HG02970 (cell line): Measurements from ENCODE around the gene TJP1.
"Not testable (repeated sequence)": the region's sequence is repeated elsewhere in the genome, so short reads cannot be mapped to it uniquely, and the experiment has no call there.

Experiments
- ATAC-seq: cut with Tn5 transposase; IDR thresholded peaks from one replicate; pipeline ENCODE4 v1.9.1; 2021; ENCODE audit warnings: mild to moderate bottlenecking, moderate library complexity, moderate number of reproducible peaks; ENCODE audit not compliant: unreplicated experiment, low FRiP score

The TJP1 gene

DNA sequence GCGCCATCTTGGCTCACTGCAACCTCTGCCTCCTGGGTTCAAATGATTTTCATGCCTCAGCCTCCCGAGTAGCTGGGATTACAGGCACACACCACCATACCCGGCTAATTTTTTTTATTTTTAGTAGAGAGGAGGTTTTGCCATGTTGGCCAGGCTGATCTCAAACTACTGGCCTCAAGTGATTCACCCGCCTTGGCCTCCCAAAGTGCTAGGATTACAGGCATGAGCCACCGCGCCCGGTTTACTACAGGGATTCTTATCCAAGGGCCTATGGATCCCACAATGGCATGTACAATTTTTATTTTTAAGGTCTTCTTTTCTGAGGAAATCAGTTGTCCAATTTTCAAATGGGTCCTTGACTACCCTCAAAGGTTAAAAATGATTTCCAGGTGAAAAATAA lies 150.2 kb downstream of the TJP1 start:
- not testable (repeated sequence) for ATAC-seq

DNA sequence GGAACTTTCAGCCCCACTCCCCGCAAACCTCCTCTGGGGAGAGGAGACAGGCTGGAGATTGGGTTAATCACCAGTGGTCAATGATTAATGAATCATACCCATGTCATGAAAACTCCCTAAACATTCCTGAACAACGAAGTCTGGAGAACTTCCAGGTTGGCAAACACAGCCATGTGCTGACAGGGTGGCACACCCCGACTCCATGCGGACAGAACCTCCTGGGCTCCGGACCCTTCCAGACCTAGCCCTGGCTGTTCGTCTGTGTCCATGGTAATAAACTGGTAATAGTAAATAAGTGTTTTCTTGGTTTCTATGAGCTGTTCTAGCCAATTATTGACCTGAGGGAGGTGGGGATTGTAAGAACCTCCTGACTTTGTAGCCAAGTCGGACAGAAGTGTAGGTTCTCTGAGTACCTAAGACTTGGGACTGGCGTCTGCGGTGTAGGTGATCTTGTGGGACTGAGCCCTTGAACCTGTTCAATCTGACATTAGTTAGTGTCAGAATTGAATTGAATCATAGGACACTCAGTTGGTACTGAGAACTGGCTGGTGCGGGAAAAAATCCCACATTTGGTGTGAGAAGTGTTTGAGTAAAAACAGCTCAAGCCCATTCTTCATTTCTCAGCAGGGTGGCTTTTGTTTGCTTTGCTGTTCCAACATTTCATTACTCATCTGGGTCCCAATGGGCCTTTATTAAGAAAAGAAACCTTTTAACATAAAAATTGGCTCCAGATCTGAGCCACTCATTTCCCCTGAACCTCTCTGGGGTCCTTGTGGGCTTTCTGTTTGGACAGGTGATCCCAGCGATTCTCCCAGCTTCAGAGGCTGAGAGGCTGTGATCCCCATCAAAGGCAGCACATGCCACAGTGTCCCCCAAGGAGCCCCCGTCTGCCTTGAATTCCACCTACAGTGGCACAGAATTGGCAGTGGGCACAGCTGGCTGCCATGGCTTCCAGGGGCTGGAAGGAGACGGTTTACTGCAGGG lies 151.0 kb downstream of the TJP1 start:
- ATAC-seq = no peak

DNA sequence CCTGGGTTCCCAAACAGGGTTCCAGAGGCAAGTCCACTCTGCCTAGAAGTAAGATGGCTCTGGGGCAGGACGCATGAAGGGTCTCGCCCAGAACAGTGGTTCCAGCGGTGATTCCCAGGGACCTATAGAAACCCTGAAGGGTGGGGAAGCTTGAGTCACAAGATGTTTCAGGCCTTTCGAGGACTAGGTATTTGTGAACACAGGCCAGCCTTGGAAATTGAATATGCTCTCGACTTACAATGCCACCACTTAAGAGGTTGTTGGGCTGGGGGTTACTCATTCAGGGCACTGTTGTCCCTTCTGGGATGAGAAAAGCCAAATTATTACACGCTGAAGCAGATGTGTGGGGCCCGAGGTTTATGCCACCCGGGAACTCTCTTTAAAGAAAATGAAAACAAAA lies 152.0 kb downstream of the TJP1 start:
- ATAC-seq = no peak

DNA sequence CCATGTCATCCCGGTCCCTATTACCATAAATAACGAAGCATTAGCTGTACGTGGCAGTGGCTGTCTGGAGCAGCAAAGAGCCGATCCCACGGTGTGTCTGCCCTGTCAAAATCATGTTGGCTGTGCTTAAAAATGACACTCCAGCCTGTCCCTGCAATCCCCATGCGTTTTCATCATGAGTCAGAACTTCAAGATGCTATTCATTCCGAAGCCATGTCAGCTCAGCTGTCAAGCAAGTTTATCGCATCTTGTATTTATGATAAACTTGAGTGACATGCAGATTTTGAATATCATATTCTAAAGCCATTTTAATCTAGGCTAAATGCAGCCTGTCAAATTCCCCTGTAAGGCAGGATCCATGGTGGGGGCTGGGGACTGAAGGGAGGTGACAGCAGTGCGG lies 152.4 kb downstream of the TJP1 start:
- ATAC-seq = no peak

DNA sequence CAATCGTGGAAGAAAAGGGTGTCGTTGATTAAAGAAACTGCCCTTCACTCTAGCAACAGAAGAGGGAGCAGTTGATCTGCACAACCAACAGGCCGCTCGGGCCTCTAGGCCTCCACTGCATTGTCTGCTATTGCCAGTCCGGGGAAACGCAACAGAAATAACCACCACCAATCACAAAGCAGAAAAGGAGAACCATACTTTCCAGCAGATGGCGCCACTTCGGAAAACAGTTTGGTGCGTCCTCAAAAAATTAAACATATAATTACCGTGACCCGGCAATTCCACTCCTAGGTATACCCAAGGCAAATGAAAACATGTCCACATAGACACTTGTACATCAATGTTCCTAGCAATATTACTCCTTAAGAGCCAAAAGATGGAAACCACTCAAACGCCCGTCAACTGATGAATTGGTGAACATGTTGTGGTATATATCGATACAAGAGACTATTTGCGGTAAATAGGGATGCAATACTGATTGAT lies 154.1 kb downstream of the TJP1 start:
- ATAC-seq = no peak

DNA sequence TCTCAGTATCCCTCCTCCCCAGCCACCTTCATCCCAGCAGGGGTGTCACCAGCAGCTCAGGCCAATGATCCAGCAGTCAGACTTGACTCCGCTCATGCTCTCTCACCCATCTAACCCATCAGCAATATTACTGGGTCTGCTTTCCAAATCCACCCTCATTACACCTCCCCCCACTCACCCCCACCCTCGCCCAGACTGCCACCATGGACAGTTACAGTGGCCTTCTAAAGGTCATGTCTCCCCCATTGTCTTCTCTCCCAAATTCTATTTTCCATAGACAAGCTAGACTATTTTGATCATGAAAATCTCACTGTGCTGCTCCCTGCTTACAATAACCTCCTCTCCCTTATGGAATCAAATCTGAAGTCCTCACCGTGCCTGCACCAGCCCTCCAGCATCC lies 156.0 kb downstream of the TJP1 start:
- no peak for ATAC-seq

DNA sequence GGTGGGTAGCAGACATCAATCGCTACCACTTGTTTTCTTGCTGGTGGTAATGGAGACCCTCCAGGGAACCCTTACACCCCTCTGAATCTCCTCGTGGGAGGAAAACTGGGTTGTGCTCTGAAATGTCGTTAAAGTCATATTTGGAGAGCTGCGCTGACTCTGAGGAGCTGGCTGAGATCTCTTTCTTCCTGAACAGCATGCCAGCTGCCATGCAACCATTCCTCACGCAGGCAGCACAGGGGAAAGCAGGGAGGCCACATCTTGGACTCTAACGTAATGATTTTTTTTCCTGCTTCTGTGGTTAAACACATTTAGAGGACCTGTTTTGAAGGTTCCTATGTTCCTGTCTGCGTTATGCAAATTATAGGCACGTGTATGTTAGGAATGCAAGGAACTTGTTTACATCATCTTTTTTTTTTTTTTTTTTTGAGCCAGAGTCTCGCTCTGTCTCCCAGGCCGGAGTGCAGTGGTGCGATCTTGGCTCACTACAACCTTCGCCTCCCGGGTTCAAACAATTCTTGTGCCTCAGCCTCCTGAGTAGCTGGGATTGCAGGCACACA lies 156.7 kb downstream of the TJP1 start:
- no peak for ATAC-seq

DNA sequence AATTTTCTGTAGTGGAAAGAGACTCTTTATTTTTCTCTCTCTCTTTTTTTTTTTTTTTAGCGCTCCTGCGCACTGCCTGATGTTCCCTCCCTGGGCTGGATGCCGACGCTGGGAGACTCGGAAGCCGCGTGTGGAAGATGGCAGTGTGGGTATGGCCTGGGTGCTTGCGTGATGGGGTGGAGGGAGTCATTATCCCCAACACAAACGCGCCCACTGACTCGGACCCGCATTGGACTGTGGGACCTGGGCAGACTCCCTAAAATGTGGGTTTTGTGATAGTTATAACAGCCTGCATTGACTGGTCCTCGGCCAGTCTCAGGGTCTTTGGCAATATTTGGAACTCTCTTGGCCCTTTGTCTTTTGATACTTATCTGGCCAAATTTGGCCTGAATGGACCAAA lies 157.9 kb downstream of the TJP1 start:
- no peak for ATAC-seq

DNA sequence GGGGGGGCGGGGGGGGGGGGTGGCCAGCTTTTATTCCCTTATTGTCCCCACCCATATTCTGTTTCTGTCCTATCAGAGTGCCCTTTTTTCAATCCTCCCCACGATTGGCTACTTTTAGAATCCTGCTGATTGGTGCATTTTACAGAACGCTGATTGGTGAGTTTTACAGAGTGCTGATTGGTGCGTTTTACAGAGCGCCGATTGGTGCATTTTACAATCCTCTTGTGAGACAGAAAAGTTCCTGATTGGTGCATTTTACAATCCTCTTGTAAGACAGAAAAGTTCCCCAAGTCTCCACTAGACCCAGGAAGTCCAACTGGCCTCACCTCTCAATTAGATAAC lies 164.8 kb downstream of the TJP1 start:
- ATAC-seq = not testable (repeated sequence)

DNA sequence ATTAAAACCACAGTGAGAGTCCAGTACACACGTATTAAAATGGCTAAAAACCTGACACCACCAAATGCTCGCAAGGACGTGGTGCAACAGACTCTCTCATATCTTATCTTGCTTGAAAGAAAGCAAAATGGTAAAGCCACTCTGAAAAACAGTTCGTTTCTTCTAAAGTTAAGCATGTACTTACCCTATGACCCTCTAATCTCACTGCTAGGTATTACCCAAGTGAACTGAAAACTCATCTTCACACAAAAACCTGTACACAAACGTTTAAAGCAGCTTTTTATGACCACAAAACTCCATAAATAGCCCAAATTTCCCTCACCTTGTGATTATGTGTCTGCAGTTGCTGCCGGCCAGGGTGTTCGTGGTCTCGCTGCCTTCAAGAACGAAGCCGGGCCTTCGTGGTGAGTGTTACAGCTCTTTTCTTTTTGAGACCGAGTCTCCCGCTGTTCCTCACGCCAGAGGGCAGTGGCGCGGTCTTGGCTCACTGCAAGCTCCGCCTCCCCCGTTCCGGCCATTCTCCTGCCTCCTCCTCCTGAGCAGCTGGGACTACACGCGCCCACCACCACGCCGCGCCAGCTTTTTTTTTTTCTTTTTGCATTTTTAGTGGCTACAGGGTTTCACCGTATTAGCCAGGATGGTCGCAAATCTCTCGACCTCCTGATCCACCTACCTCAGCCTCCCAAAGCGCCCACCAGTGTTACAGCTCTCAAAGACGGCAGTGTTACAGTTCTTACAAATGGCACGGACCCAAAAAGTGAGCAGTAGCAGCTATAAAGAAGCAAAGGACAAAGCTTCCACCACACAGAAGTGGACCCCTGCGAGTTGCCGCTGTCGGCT lies 165.4 kb downstream of the TJP1 start:
- ATAC-seq = no peak

DNA sequence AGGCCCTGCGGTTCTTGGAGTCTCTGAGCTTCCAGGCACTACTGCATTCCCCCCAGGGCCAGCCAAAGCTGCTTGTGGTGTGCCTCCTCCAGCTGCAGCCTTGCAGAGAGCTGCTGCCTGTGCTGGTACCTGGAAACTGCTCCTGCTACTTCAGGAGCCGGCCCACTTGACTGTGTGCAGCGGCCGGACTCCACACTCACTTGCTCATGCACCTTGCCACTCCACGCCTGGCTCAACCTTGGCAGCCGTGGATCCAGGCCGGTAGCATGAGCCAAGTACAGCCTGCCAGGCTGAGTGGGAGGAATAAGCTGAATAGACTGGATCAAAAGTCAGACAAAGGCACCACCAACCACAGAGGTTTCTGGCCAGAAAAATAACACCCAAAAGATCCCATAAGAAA lies 169.7 kb downstream of the TJP1 start:
- ATAC-seq = no peak

DNA sequence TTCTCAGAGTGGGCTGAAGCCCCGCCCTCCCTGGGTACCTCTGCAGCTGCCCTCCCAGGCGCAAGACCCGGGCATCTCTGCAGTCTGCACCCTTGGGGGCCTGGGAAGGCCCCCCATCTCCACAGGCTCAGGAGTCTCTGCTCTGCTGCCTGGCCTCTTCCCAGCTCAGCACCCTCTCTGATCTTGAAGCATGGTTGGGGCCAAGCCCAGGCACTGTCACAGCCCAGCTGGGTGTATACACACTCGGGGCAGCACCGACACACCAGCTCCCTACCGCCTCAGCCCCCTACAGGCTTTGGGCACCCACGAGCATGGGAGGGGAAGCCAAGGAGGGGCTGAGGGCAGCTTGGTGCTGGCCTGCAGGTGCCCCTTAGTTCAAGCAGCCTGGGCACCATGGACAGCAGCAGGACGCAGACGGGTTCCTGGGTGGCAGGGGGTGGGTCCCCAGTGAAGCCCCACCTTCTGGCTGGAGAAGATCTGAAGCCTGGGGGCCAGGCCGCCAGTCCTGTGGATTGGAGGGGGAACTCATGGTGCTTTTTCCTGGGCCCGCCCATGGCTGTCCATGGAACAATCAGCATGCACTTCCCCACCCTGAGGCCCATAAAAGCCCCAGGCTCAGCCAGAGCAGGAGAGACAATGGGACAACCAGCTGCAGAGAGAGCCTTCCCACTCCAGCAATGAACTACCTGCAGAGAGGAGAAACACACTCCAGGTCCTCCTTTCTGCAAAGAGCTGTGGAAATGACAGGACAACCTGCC lies 170.6 kb downstream of the TJP1 start:
- ATAC-seq = no peak
